ENCODE results near the gene FOXN4. TPM values are rescaled to one million over a fixed set of nuclear protein-coding genes. Genes with fewer than 3 reads are reported as not detected.

The FOXN4 gene
- total RNA-seq, 2 experiments from 2014 or later: not detected

GRCh38 chr12:109274381-109274780 lies 34.7 kb downstream of the FOXN4 start:
- Mint-ChIP-seq H3K4me1 (ENCODE audit: low read depth) (no peaks in the 10 kb centered on the region), H3K36me3 (ENCODE audit: low read depth) (no peaks in the 10 kb centered on the region), H3K4me3 (no peak overlapping the region), H3K9me3 (peaks cover 4% of the 10 kb centered on the region), H3K27me3 (no peaks in the 10 kb centered on the region), H3K27ac (no peak overlapping the region)
- DNase-seq (no peak), ATAC-seq (no peak)
- POLR2A ChIA-PET: no interaction called here
- intact Hi-C loops (cut with micrococcal nuclease): no loop called here
- CTCF ChIA-PET: no interaction called here
- TF ChIP-seq CTCF (IDR thresholded peaks at IDR 0.05): no peak

- H3K27me3 Mint-ChIP-seq: no peaks in the 10 kb centered on the region
- POLR2A ChIA-PET: no interaction called here
- ATAC-seq: no peak
- no peaks in the 10 kb centered on the region for H3K36me3 Mint-ChIP-seq (ENCODE audit: low read depth)
- DNase-seq: no peak
- peaks cover 4% of the 10 kb centered on the region for H3K9me3 Mint-ChIP-seq
- CTCF ChIA-PET: no interaction called here
- TF ChIP-seq CTCF (IDR thresholded peaks at IDR 0.05): no peak
- intact Hi-C loops (cut with micrococcal nuclease): no loop called here
- H3K4me1 Mint-ChIP-seq (ENCODE audit: low read depth): no peaks in the 10 kb centered on the region
- H3K4me3 Mint-ChIP-seq: no peak overlapping the region
- H3K27ac Mint-ChIP-seq: no peak overlapping the region
Observed at GRCh38 chr12:109273354-109273753, 35.7 kb downstream of the FOXN4 start.

- H3K27me3 Mint-ChIP-seq: no peaks in the 10 kb centered on the region
- no peaks in the 10 kb centered on the region for H3K4me1 Mint-ChIP-seq (ENCODE audit: low read depth)
- CTCF ChIA-PET: no interaction called here
- no peak overlapping the region for H3K4me3 Mint-ChIP-seq
- DNase-seq (no peak), ATAC-seq (no peak)
- intact Hi-C loops (cut with micrococcal nuclease): no loop called here
- POLR2A ChIA-PET: no interaction called here
- H3K36me3 Mint-ChIP-seq (ENCODE audit: low read depth): no peaks in the 10 kb centered on the region
- H3K9me3 Mint-ChIP-seq: peaks cover 4% of the 10 kb centered on the region
- H3K27ac Mint-ChIP-seq: no peak overlapping the region
- no peak for TF ChIP-seq CTCF (IDR thresholded peaks at IDR 0.05)
Observed at GRCh38 chr12:109271418-109271817, 37.7 kb downstream of the FOXN4 start.

GRCh38 chr12:109270494-109270893 lies 38.6 kb downstream of the FOXN4 start:
- Mint-ChIP-seq H3K9me3 (peaks cover 4% of the 10 kb centered on the region), H3K27me3 (no peaks in the 10 kb centered on the region), H3K4me3 (no peak overlapping the region), H3K36me3 (ENCODE audit: low read depth) (no peaks in the 10 kb centered on the region), H3K27ac (no peak overlapping the region), H3K4me1 (ENCODE audit: low read depth) (no peaks in the 10 kb centered on the region)
- POLR2A ChIA-PET: no interaction called here
- no peak for TF ChIP-seq CTCF (IDR thresholded peaks at IDR 0.05)
- intact Hi-C loops (cut with micrococcal nuclease): no loop called here
- CTCF ChIA-PET: no interaction called here
- DNase-seq (no peak), ATAC-seq (no peak)

GRCh38 chr12:109269428-109269827 lies 39.7 kb downstream of the FOXN4 start:
- CTCF ChIA-PET: no interaction called here

More at GRCh38 chr12:109269428-109269827, 39.7 kb downstream of the FOXN4 start:
- no peak for TF ChIP-seq CTCF (IDR thresholded peaks at IDR 0.05)
- no peak overlapping the region for H3K4me3 Mint-ChIP-seq
- no peak for ATAC-seq
- POLR2A ChIA-PET: no interaction called here
- H3K27ac Mint-ChIP-seq: no peak overlapping the region
- no peaks in the 10 kb centered on the region for H3K36me3 Mint-ChIP-seq (ENCODE audit: low read depth)
- DNase-seq: no peak
- no peaks in the 10 kb centered on the region for H3K27me3 Mint-ChIP-seq
- peaks cover 4% of the 10 kb centered on the region for H3K9me3 Mint-ChIP-seq
- intact Hi-C loops (cut with micrococcal nuclease): no loop called here
- H3K4me1 Mint-ChIP-seq (ENCODE audit: low read depth): no peaks in the 10 kb centered on the region

Data from activated CD8-positive, alpha-beta T cell treated with anti-CD3 and anti-CD28 coated beads for 36 hours (primary cell).